SK-N-SH treated with all-trans-retinoic acid at 6 μM for 48 hours (cell line): ENCODE measurements around the gene TMC7.

Experiments used
- ISL1 ChIP-seq: fragments of 250-450 bp; sonication (Bioruptor Pico); IDR thresholded peaks from 2 replicates; pipeline ENCODE4 v2.1.2; 2022; ENCODE audit warnings: mild to moderate bottlenecking, moderate library complexity
- OSR1 ChIP-seq: fragments of 250-450 bp; sonication (Bioruptor Pico); IDR thresholded peaks from 2 replicates; pipeline ENCODE4 v1.8.0; 2022; ENCODE audit warnings: moderate library complexity, mild to moderate bottlenecking, inconsistent platforms
- PATZ1 ChIP-seq: fragments of 250-450 bp; sonication (Bioruptor Pico); IDR thresholded peaks from 2 replicates; pipeline ENCODE4 v1.8.0; 2020; ENCODE audit warnings: mild to moderate bottlenecking, moderate library complexity, borderline replicate concordance
- POU6F1 ChIP-seq: fragments of 250-450 bp; sonication (Bioruptor Pico); IDR thresholded peaks from 2 replicates; pipeline ENCODE4 v1.8.0; 2021; ENCODE audit warnings: low read depth, mild to moderate bottlenecking, moderate library complexity, borderline replicate concordance
- PPARA ChIP-seq: fragments of 250-450 bp; sonication (Bioruptor Pico); IDR thresholded peaks from 2 replicates; pipeline ENCODE4 v1.5.0; 2020; ENCODE audit warnings: mild to moderate bottlenecking, borderline replicate concordance
- RARB ChIP-seq: fragments of 250-450 bp; sonication (Bioruptor Pico); IDR thresholded peaks from 2 replicates; pipeline ENCODE4 v1.8.0; 2021; ENCODE audit warnings: mild to moderate bottlenecking, moderate library complexity
- SNAI2 ChIP-seq: fragments of 250-450 bp; sonication (Bioruptor Pico); IDR thresholded peaks from 2 replicates; pipeline ENCODE4 v1.5.0; 2020; ENCODE audit warnings: mild to moderate bottlenecking, moderate library complexity
- TCF4 ChIP-seq: fragments of 250-450 bp; sonication (Bioruptor Pico); IDR thresholded peaks from 2 replicates; pipeline ENCODE4 v1.8.0; 2021; ENCODE audit warnings: mild to moderate bottlenecking, moderate library complexity, borderline replicate concordance
- ZFP3 ChIP-seq: fragments of 250-450 bp; sonication (Bioruptor Pico); IDR thresholded peaks from 2 replicates; pipeline ENCODE4 v1.5.0; 2020; ENCODE audit warnings: mild to moderate bottlenecking, moderate library complexity
- ZNF565 ChIP-seq: fragments of 450-650 bp; formaldehyde crosslinking; conservative IDR thresholded peaks from 2 replicates; pipeline ENCODE4 v1.5.0; 2020; ENCODE audit warnings: low read depth, mild to moderate bottlenecking, moderate library complexity
- ZNF70 ChIP-seq: fragments of 450-650 bp; formaldehyde crosslinking; IDR thresholded peaks from 2 replicates; pipeline ENCODE4 v1.5.0; 2020; ENCODE audit warnings: mild to moderate bottlenecking, moderate library complexity

- TF ChIP-seq ZNF565 (no peak), OSR1 (CRISPR knock-in tag) (no peak), ZNF70 (no peak), PPARA (CRISPR knock-in tag) (no peak), ZFP3 (CRISPR knock-in tag) (no peak), SNAI2 (CRISPR knock-in tag) (no peak), TCF4 (CRISPR knock-in tag) (no peak), PATZ1 (CRISPR knock-in tag) (no peak), ISL1 (CRISPR knock-in tag) (no peak), RARB (CRISPR knock-in tag) (no peak), POU6F1 (CRISPR knock-in tag) (no peak)
Measured at GRCh38 chr16:19003935-19004334, 20.2 kb downstream of the TMC7 start.
